Choroid plexus epithelial cell (primary cell): ENCODE results near the gene DAW1.

ENCODE experiments used
- DNase-seq: peaks from one replicate; pipeline ENCODE4 v3.0.0-alpha.2; 2010; ENCODE audit warnings: low read depth
- H3K4me3 ChIP-seq: 2 replicates; pipeline ENCODE4 v1.5.1; 2011; ENCODE audit warnings: low read depth, mild to moderate bottlenecking, control low read depth, low read length, moderate library complexity
- TF ChIP-seq, protein P1 (sequence below): conservative IDR thresholded peaks from 2 replicates; pipeline ENCODE4 v1.5.1; 2011; ENCODE audit warnings: low read depth, mild to moderate bottlenecking, control low read depth, inconsistent platforms, low read length, moderate library complexity

Gene DAW1

DNA sequence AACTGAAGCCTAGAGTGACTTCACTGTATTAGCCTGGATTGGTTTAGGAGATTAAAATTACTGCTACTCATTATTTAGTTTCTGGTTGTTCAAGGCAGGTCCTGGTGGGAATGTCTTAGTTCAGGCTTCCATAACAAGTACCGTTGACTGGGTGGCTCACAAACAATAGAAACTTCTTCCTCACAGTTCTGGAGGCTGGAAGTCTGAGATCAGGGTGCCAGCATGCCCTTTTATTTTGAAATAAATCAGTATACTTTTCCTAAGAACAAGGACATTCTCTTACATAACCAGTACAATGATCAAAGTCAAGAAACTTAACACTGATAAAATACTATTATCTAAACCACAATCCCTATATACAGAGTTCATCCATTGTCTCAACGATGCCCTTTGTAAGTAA lies 4.0 kb upstream of the DAW1 start:
- TF ChIP-seq, protein P1, sequence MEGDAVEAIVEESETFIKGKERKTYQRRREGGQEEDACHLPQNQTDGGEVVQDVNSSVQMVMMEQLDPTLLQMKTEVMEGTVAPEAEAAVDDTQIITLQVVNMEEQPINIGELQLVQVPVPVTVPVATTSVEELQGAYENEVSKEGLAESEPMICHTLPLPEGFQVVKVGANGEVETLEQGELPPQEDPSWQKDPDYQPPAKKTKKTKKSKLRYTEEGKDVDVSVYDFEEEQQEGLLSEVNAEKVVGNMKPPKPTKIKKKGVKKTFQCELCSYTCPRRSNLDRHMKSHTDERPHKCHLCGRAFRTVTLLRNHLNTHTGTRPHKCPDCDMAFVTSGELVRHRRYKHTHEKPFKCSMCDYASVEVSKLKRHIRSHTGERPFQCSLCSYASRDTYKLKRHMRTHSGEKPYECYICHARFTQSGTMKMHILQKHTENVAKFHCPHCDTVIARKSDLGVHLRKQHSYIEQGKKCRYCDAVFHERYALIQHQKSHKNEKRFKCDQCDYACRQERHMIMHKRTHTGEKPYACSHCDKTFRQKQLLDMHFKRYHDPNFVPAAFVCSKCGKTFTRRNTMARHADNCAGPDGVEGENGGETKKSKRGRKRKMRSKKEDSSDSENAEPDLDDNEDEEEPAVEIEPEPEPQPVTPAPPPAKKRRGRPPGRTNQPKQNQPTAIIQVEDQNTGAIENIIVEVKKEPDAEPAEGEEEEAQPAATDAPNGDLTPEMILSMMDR: no peak

GRCh38 chr2:227870710-227871374 lies 589 bp upstream of the DAW1 start:
- DNase-seq: peak; percentile 89
- H3K4me3 ChIP-seq: peak overlapping the region; percentile 66
- TF ChIP-seq, protein P1: no peak

More for the DNA sequence above, 4.0 kb upstream of the DAW1 start:
- H3K4me3 ChIP-seq: no peak overlapping the region
- DNase-seq: no peak

GRCh38 chr2:227872676-227873075 lies 1.2 kb downstream of the DAW1 start:
- H3K4me3 ChIP-seq: no peak overlapping the region
- TF ChIP-seq, protein P1: no peak
- no peak for DNase-seq

GRCh38 chr2:227876300-227876801 lies 4.9 kb downstream of the DAW1 start:
- no peak overlapping the region for H3K4me3 ChIP-seq
- DNase-seq: peak; percentile 59
- TF ChIP-seq, protein P1: no peak

- H3K4me3 ChIP-seq: no peak overlapping the region
- peak; percentile 37 for DNase-seq
- TF ChIP-seq, protein P1: no peak
Observed at GRCh38 chr2:227877421-227878310, 6.2 kb downstream of the DAW1 start.

GRCh38 chr2:227880460-227880859 lies 9.0 kb downstream of the DAW1 start:
- H3K4me3 ChIP-seq: no peak overlapping the region
- TF ChIP-seq, protein P1: no peak
- peak; percentile 31 for DNase-seq
